Stimulated activated CD4-positive, alpha-beta T cell treated with anti-CD3 and anti-CD28 coated beads, Interleukin-15, amount 100 ng/mL, for 24 hours (primary cell): ENCODE results near the gene UCHL5.

Experiments used
- DNase-seq: peaks from one replicate; pipeline ENCODE4 v3.0.0-alpha.2; 2020

The UCHL5 gene

GRCh38 chr1:192962901-192963300 lies 96.3 kb downstream of the UCHL5 start:
- no peak for DNase-seq
